ENCODE results near the gene NKAPL.
"Not testable (repeated sequence)": the region's sequence is repeated elsewhere in the genome, so short reads cannot be mapped to it uniquely, and the experiment has no call there.

NKAPL gene

GRCh38 chr6:28296520-28297060, 37.5 kb downstream of the NKAPL start:
- DNase-seq (ENCODE audit: low read depth in 2 of 2): no peak

GRCh38 chr6:28303570-28303969, 44.5 kb downstream of the NKAPL start:
- no peak for DNase-seq (ENCODE audit: low read depth in 2 of 2)

- DNase-seq (ENCODE audit: low read depth in 2 of 2): not testable (repeated sequence)
Measured at GRCh38 chr6:28306363-28306762, 47.3 kb downstream of the NKAPL start.

Data from stimulated activated CD4-positive, alpha-beta T cell treated with anti-CD3 and anti-CD28 coated beads, Interleukin-4, amount 100 ng/mL, for 48 hours (primary cell).